Right forelimb (tissue), 1 donor: ENCODE data around the gene DLG2.
"Not testable (repeated sequence)": the region's sequence is repeated elsewhere in the genome, so short reads cannot be mapped to it uniquely, and the experiment has no call there.

Experiments
- DNase-seq: peaks from one replicate; pipeline ENCODE4 v3.0.0-alpha.2; 2018

The DLG2 gene

DNA sequence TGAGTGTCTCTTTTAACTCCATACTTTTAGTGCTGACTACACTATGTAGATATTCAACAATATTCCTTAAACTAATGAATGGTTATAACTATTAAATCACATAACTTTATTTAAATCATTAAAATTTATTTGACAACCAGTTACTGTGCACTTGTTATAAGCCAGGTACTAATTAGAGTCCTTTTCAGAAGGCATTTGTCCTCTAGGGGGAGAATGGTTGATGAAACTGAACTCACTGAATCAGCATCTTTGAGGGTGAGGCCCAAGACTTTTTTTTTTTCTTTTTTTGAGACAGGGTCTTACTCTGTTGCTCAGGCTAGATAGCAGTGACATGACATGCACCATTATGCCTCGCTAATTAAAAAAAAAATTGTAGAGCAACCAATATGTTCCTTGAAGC, 1825.3 kb downstream of the DLG2 start:
- DNase-seq, result no peak

DNA sequence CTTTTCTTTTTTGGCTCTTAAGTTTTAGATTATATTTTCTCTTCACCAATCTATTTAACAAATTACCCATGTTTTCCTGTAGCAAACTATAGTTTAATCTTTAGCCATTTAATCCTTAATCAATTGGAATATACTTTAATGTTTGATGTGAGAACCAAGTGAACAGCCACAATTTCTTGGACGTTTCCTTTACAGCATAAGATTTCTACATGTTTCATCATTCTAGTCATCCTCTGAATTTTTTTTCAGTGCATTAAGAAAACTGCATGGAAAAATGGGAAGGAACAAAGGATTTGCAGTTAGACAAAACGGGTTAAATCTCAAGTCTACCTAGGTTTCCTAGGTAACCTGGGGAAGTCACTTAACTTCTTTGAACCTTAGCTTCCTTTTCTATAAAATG, 1833.8 kb downstream of the DLG2 start:
- no peak for DNase-seq

DNA sequence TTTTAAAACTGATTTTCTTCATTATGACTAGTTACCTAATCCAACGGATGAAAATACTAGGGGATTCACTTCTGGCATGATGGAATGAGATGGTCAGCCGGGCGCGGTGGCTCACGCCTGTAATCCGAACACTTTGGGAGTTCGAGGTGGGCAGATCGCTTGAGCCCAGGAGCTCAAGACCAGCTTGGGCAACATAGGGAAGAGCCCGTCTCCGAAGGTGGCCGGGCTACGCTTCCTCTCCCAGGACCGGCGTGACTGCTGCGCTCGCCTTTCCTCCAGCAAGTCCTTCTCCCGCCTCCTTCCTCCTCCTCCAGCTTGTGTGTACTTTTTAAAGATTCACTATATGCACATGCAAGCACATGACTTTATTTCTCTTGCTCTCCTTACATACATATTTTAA, 1835.6 kb downstream of the DLG2 start:
- DNase-seq, result no peak

DNA sequence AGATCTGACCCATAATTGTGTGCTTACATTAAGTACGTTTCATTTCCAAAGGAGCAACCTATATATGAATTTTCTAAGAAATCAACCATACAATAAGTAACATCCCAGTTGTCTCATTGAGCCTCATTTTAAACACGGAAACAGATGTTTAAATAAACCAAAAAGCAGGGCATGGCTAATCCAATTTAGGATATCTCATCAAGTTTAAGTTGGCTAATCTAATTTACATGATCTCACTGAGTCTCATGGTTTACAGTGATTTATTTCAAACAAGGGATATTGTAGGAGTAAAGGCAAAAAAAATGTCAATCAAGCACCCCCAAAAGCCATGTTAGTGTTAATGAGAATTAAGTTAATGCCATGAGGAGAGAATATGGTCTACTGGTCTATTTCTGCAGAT, 1841.2 kb downstream of the DLG2 start:
- DNase-seq, result no peak

DNA sequence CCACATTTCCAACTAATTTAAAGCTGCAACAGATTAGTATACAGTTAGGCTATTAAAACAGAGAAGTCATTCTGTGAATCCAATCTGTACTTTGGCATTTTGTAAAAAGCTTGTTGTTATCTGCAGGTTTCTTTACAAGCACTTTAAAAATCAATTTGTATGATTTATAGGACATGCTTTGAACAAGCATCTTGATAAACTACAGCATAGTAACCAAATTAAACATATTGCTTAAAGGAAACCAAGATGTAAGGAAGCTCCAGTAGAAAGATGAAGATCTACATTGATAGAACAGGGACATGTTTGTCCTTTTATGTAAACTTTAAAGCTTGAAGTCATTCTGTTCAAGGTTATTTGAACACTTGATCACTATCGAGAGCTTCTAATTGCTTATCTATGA, 1842.7 kb downstream of the DLG2 start:
- no peak for DNase-seq

DNA sequence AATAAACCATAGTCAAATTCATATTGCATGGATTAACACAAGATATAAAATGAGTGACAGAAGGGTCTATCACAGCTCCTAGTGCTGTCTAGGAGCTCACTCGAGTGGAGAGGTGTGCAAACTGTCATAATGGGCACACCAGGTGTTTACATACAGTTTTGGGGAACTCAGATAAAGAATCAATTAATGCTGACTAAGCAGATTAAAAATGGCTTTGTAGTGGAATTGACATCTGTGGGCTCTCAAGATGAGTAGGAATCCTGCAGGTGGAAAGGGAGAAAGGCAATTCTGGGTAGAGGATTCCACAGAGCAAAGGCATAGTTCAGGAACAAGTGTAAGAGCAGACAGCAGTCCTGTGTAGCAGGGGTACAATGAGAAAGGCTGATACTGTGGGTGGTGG, 1844.8 kb downstream of the DLG2 start:
- DNase-seq, result no peak

GRCh38 chr11:83779876-83780275, 1847.3 kb downstream of the DLG2 start:
- no peak for DNase-seq

- no peak for DNase-seq
These were observed 1848.5 kb downstream of the DLG2 start for GRCh38 chr11:83778596-83778995.

- DNase-seq, result no peak
These were observed 1852.9 kb downstream of the DLG2 start for GRCh38 chr11:83773950-83774880.

GRCh38 chr11:83768489-83768888, 1858.7 kb downstream of the DLG2 start:
- no peak for DNase-seq

- DNase-seq, result no peak
These were observed 1860.2 kb downstream of the DLG2 start for GRCh38 chr11:83766932-83767331.

GRCh38 chr11:83764643-83765042, 1862.5 kb downstream of the DLG2 start:
- no peak for DNase-seq

DNA sequence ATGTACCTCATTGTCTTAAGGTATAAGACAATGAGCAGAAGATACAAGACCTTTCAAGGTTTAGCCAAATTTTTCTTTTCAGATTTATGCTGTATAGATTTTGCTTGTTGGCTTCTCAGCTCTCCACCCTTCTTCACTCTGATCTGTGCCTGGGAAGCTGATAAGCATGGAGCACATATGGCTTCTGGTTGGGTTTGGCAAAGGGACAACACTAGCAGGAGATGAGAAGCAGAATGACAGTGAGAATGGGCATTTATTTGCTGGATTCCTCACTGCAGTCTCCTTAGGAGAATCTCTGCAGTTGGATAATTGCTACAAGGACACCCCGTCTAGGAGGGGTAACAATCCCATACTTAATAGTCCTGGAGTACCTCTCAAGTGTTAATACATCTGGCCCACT, 1866.2 kb downstream of the DLG2 start:
- no peak for DNase-seq

DNA sequence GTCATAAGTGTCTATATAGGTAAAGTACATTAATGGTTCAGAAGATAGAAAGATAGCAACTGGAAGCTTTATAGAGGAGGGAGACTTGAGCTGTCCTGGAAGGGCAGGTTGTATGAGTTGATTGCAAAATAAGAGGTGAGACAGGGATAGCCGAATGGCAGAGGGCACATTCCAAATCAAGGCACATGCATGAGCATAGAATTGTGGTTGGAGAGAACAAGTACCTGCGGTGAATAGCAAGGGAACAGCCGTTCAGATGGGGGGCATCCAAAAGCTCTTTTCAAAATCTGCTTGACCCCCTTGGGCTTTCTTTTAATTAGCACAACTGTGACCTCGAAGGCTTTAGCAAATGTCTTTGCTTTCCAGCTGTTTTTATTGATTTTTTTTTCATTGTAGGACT, 1868.0 kb downstream of the DLG2 start:
- DNase-seq, result no peak

- DNase-seq, result no peak
These were observed 1876.1 kb downstream of the DLG2 start for GRCh38 chr11:83751041-83751440.

GRCh38 chr11:83746921-83747585, 1880.1 kb downstream of the DLG2 start:
- no peak for DNase-seq

DNA sequence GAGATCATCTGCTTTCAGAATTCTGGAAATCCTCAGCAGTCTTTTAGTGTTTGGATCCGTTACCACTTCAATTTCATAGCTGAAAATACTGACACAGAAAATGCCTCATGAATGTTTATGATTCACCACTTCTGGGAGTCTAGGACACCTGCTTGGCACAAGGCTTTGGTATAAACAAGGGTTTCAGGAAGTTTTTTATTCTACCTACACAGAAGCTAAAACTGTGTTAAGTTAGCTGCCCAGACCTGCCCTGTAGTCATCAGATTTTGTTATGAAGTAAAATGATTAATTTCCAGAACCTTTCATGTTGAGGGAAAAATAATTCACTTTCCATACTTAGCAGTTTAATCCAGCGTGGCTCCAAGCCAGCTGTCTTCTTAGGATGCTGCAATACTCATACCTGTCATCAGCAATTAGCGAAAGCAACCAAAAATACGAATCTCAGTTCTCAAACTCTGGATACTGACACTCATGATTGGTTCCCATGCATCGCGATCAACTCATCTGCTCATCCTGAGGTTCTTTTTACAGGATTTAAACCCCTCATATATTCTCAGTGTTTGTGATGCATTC, 1882.4 kb downstream of the DLG2 start:
- no peak for DNase-seq

DNA sequence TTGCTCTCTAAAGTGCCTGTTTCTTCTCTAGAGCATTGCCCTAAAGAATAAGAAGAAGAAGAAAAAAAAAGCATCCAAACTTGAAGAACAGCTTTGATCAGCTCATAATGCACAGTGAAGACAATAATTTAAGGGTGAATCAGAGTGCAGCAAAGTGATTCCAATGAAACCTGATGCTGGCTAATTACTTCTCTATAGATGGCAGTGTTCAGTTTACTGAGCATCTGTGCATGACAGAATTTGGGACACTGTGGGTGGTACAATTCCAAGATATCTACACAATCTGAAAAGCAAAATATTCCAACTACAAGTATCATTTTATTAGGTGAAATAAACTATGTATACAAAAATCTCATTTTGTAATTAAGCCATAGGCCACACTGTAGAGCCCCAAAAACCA, 1890.5 kb downstream of the DLG2 start:
- no peak for DNase-seq

DNA sequence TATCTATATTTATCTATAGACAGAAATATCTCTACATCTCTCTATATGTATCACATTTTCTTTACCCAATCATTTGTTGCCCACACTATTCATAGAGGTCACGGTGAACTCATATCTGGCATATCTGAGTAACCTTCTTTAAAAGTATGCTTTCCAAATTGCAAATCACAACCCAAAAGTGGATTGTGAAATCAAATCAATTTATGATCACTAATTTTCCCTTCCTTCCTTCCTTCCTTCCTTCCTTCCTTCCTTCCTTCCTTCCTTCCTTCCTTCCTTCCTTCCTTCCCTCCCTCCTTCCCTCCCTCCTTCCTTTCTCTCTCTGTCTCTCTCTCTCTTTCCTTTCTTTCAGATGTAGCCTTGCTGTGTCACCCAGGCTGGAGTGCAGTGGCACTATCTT, 1893.0 kb downstream of the DLG2 start:
- DNase-seq, result no peak

DNA sequence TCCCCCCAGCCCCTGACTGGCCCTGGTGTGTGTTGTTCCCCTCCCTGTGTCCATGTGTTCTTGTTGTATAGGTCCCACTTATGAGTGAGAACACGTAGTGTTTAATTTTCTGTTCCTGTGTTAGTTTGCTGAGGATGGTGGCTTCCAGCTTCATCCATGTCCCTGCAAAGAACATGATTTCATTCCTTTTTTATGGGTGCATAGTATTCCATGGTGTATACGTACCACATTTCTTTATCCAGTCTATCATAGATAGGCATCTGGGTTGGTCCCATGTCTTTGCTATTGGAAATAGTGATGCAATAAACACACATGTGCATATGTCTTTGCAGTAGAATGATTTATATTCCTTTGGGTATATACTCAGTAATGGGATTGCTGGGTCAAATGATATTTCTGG, 1895.9 kb downstream of the DLG2 start:
- not testable (repeated sequence) for DNase-seq

GRCh38 chr11:83728281-83728680, 1898.9 kb downstream of the DLG2 start:
- no peak for DNase-seq

DNA sequence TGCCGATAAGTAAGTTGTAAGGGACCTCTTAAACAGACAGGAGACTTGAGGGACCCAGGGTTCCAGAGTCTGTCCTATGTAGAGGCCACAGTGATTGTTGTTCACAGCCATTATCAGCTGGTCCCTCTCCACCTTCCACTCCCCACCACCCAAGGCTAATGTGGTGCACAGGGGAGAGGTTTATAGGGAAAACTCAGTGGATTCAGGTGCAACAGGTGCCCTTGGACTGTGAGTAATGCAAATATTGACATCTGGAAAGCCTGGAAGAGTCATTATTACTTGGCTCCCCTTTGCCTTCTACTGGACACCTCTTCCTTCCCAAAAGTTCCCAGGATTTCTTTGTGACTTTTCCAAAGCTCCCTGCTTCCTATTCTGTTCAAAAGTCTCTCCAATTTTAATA, 1899.9 kb downstream of the DLG2 start:
- DNase-seq, result no peak

- DNase-seq, result no peak
These were observed 1900.8 kb downstream of the DLG2 start for GRCh38 chr11:83726316-83726715.

GRCh38 chr11:83725728-83726127, 1901.4 kb downstream of the DLG2 start:
- no peak for DNase-seq
